NOMO-1 treated with DMSO at 0.1 percent for 48 hours (cell line): ENCODE results near the gene SIRT1.
"Not testable (repeated sequence)": the region's sequence is repeated elsewhere in the genome, so short reads cannot be mapped to it uniquely, and the experiment has no call there.

ENCODE experiments used
- DNase-seq: peaks from one replicate; lab custom pipeline; 2025; ENCODE audit not compliant: unreplicated experiment; lab: John Stamatoyannopoulos, UW

The SIRT1 gene

DNA sequence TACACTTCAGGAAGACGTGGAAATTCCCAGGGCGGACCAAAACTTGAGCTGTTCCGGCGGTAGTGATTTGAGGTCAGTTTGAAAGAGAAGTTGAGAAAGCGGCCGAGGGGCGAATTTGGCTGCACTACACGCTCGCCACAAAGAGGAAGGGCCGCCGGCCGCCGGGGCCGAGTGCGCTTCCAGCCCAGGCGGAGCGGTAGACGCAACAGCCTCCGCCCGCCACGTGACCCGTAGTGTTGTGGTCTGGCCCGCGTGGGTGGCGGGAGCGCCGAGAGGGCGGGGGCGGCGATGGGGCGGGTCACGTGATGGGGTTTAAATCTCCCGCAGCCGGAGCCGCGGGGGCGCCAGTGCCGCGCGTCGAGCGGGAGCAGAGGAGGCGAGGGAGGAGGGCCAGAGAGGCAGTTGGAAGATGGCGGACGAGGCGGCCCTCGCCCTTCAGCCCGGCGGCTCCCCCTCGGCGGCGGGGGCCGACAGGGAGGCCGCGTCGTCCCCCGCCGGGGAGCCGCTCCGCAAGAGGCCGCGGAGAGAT is at the start of gene SIRT1:
Gene SIRT1, plus strand, starts transcription at position 344 of the 529 bp plus-strand sequence. Its CDS starts 66 bp downstream, at position 410.
- peak; percentile 93 for DNase-seq

GRCh38 chr10:67835541-67836394 is 48.7 kb upstream of the SIRT1 start:
- not testable (repeated sequence) for DNase-seq

DNA sequence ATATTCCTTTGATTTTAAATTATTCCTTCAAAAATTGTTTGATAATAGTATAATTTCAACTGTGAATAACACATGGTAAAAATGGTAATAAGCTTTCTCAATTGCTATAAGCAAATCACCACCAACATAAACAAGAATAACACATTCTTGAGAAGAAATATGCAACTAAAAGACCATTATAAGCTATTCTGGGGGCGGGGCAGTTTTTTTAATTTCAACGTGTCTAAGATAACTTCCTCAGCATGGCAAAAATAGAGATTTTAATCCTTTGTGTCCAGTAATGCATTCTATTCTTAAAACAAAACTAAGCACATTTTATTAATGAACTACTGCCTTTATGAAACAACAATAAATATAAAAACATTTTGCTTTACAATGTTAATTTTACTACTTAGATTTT is 48.0 kb upstream of the SIRT1 start:
- DNase-seq: no peak

GRCh38 chr10:67836972-67837371 is 47.5 kb upstream of the SIRT1 start:
- no peak for DNase-seq

- DNase-seq: peak; percentile 63
Observed at GRCh38 chr10:67837541-67838314, 46.7 kb upstream of the SIRT1 start, which contains the start of gene DNAJC12. Gene DNAJC12 (minus strand): TSS chr10:67838188. CDS start chr10:67838011, 177 bp downstream.

DNA sequence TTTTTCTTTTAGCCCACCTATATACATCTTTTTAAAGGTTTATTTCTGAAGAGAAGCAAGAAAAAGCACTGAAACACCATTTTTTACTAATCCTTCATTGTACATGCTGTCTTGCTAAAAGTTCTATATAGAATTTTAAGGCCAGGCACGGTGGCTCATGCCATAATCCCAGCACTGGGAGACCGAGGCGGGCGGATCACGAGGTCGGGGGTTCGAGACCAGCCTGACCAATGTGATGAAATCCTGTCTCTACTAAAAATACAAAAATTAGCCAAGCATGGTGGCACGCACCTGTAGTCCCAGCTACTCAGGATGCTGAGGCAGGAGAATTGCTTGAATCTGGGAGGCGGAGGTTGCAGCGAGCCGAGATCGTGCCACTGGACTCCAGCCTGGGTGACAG is 44.9 kb upstream of the SIRT1 start:
- not testable (repeated sequence) for DNase-seq

DNA sequence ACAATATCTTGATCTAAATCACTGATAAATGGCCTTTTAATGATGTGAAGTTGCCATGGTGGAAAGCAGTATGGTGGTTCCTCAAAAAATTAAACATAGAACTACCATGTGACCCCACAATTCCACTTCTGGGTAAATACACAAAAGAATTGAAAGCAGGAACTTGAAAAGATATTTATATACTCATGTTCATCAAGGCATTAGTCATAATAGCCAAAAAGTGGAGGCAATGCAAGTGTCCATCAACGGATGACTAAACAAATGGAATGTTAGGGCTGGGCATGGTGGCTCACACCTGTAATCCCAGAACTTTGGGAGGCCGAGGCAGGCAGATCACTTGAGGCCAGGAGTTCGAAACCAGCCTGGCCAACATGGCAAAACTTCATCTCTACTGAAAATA is 44.5 kb upstream of the SIRT1 start:
- no peak for DNase-seq

DNA sequence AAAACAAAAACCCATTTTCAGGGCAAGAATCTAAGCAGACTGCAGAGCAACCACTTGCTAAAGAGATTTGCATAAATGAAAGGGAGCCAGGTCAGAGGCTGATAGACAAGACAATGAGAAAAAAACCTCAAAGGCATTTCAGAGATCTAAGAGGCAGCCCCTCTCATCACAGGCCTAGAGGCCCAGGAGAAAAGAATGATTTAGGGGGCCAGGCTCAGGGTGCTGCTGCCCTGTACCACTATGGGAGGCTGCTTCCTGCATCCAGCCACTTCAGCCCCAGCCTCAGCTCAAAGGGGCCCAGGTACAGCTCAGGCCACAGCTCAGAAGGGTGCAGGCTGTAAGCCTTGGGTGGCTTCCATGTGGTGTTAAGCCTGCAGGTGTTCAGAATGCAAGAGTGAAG is 42.7 kb upstream of the SIRT1 start:
- DNase-seq: no peak

DNA sequence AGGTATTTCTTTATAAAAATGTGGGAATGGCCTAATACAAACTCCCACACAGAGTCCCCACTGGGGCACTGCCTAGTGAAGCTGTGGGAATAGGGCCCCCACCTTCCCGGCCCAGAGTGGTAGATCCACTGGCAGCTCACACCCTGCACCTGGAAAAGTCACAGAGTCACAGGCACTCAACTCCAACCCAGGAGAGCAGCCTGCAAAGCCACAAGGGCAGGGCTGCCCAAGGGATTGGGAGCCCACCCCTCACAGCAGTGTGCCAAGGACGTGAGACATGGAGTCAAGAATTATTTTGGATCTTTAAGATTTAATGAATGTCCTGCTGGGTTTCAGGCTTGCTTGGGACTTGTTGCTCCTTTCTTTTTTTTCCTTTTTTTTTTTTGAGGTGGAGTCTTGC is 41.2 kb upstream of the SIRT1 start:
- no peak for DNase-seq

DNA sequence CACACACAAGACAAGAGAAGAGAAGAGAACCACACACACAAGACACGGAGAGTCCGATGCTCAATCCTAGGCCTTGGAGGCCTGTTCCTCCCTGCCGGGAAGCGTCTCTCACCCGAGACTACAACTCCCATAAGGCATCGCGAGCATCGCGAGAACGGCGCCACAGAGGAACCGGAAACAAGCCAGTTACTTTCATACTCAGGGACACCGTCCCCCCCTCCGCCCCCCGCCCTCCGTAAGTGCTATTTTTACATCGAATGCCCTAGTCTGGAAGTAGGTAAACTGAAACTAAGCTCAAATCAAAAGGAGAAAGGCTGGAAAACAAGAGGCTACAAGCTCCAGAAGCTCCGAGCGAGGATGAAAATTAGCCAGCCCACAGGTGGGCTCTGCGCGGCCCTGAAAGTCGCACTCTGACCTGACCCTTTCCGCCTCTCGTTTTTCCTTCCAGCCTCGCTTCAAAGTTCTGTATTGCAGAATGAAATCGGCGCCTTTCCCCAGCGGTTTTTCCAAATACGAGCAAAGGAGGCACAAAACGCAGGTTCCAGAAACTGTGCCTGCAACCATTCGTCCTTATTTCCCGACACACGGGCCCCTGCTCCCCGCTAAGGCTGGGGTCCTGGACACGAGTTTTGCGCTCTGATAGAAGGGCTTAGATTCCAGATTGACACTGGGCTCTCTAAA is 35.0 kb upstream of the SIRT1 start:
- DNase-seq: peak; percentile 91

GRCh38 chr10:67851186-67851585 is 33.3 kb upstream of the SIRT1 start:
- DNase-seq: no peak

DNA sequence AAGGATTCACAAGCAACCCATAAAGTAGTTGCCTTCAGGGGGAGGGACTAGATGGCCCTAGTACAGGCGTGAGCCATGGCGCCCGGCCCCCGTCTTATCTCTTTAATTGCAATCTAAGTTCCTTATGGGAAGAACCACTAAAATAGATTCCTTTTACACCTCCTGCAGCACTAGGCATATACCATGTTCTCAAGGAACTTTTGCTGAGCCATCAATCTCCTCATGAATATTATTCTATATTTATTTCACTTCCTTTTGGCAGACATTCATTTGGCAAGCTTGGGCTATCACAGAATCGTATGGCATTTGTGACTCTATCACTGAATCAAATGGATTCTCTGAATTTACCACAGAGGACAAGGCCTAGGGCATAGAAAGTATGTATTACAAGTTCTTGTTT is 31.7 kb upstream of the SIRT1 start:
- DNase-seq: no peak

DNA sequence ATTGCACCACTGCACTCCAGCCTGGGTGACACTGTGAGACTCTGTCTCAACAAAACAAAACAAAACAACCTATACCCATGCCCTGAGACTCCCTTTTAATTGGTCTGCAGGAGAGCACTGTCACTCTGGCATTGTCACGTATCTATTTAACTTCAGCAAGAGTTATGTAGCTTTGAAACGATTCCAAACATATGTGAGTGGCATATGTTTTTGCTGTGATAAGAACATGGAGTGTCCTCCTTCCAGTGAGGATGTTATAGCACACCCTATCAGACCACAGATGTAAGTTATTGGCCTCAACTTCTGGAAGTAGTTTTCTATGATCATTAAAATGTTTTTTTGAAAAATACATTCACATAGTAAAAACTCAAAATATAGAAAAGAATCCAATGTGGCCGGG is 30.9 kb upstream of the SIRT1 start:
- no peak for DNase-seq

DNA sequence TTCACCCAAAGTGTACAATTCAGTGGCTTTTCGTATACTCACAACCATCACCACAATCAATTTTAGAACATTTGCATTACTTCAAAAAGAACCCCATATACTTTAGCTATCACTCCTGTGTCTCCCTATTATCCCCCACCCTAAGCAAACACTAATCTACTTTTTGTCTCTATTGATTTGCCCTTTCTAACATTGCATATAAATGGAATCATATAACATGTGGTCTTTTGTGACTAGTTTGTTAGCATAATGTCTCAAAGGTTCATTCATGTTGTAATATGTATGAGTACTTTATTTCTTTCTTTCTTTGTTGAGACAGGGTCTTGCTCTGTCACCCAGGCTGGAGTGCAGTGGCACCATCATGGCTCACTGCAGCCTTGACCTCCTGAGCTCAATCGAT is 25.5 kb upstream of the SIRT1 start:
- no peak for DNase-seq

- DNase-seq: no peak
Observed at GRCh38 chr10:67861750-67862432, 22.6 kb upstream of the SIRT1 start.

DNA sequence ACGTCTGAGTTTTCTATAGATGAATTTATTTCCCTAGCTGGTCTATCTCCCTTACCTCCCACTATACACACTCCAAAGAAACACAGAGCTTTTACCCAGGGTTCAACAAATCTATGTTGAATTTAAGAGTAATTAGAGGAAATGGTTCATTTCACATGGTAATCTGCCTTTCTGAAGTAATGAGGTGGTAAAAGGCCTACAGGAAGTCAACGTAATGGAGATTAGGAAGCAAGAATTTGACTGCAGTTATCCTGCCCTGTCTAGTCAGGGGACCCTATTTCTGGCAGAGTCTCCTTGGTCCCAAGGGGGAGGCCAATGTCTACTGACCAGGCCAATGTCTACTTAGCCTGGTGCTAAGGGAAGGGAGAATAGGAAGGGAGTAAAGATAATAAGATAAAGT is 21.4 kb upstream of the SIRT1 start:
- DNase-seq: no peak

GRCh38 chr10:67864607-67865371 is 19.7 kb upstream of the SIRT1 start:
- DNase-seq: peak; percentile 67

DNA sequence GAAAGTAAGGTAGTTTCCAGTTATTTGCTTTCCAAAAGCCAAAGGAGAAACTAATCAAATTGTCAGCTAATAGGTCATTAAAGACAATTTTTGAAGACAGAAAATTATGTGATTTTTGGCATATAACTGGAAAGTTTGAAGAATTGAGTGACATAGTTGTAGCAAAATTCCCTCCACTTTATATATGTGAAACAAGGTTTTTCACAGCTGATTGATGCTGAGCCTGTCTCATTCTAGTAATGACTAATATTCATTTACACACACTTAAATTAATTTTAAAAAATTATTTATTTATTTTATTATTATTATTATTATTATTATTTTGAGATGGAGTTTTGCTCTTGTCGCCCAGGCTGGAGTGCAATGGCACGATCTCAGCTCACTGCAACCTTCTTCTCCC is 16.3 kb upstream of the SIRT1 start:
- no peak for DNase-seq

DNA sequence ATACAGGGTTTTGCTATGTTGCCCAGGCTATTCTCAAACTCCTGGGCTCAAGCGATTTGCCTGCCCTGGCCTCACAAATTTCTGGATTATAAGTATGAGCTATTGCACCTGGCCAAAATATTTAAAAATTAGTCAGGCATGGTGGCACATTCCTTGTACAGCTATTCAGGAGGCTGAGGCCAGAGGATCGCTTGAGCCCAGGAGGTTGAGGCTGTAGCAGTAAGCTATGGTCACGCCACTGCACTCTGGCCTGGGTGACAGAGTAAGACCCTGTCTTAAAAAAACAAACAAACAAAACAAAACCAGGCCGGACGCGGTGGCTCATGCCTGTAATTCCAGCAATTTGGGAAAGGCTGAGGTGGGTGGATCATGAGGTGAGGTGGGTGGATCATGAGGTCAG is 14.5 kb upstream of the SIRT1 start:
- no peak for DNase-seq
